CD4-positive, alpha-beta T cell treated with Interleukin-2 at 100 ng/mL for 4 hours (primary cell): Measurements from ENCODE around the gene GNB1L.

Experiments used
- DNase-seq: peaks from one replicate; pipeline ENCODE4 v3.0.0-alpha.2; 2020; ENCODE audit warnings: low spot score

The GNB1L gene

DNA sequence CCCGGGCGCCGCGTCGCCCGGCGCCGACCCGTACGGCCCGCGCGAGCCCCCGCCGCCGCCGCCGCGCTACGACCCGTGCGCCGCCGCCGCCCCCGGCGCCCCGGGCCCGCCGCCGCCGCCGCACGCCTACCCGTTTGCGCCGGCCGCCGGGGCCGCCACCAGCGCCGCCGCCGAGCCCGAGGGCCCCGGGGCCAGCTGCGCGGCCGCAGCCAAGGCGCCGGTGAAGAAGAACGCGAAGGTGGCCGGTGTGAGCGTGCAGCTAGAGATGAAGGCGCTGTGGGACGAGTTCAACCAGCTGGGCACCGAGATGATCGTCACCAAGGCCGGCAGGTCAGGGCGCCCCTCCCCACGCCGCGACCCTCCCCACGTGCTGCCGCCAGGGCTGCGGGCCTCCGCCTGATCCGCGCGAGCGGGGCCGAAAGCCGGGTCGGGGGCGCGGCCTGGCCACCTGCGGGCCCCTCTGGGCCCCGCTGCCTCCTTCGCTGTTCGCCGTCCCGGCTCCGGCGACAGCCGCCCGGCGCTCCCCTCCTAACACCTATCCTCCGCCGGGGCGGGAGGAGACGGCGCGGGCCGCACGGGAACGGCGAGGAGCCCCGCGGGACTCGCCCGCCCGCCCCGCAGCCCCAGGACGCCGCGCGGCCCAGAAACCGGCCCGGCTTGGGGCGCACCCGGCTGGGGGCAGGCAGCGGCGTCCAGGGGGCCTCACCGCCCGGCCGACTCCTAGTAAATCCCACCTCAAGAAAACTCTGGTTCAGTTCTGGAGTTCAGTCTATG is 93.5 kb downstream of the GNB1L start:
- no peak for DNase-seq

DNA sequence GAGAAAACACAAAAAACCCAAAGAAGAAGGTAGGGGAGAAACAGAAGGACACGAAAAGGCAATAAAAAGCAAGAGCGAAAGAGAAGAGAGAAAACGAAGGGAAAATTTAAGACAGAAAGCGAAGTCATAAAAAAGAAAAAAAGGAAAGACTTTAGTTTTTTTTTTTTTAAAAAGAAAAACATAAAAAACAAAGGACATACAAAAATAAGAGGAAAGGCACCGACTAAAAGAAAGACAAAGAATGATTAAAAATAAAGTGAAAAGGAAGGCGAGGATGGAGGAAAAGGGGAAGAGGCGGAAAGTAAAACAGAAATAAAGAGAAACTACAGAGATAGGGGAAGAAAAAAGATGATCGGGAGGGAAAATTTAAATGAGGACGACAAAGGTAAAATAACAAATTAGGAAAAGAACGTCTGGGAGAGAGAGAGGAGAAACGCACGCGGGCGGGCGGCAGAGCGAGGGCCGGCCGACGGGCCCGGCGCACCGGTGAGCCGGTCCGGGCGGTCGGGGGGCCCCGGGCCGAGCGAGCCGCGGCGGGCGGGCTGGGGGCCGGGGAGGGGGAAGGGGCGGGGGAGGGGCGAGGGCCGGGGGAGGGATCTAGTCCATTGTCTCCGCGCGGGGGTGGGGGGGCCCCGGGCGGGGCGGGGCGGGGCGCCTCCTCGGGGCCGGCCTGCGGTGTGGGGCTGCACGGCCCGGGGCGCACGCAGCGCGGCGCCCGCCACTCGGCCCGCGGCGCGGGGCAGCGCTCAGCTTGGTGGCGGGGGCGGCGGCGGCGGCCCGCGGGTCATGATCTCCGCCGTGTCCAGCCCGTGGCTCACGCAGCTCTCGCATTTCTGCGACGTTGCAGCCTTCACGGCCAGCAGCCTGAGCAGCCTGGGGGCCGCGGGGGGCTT is 94.4 kb downstream of the GNB1L start, which contains the start of gene TBX1:
TSS of gene TBX1 (plus strand) at position 721 of the 893 bp plus-strand sequence. CDS start at position 787, 66 bp downstream.
- DNase-seq, result no peak

GRCh38 chr22:19759427-19760057 is 95.1 kb downstream of the GNB1L start:
- no peak for DNase-seq

- DNase-seq, result no peak
Observed at GRCh38 chr22:19758896-19759426, 95.7 kb downstream of the GNB1L start.

DNA sequence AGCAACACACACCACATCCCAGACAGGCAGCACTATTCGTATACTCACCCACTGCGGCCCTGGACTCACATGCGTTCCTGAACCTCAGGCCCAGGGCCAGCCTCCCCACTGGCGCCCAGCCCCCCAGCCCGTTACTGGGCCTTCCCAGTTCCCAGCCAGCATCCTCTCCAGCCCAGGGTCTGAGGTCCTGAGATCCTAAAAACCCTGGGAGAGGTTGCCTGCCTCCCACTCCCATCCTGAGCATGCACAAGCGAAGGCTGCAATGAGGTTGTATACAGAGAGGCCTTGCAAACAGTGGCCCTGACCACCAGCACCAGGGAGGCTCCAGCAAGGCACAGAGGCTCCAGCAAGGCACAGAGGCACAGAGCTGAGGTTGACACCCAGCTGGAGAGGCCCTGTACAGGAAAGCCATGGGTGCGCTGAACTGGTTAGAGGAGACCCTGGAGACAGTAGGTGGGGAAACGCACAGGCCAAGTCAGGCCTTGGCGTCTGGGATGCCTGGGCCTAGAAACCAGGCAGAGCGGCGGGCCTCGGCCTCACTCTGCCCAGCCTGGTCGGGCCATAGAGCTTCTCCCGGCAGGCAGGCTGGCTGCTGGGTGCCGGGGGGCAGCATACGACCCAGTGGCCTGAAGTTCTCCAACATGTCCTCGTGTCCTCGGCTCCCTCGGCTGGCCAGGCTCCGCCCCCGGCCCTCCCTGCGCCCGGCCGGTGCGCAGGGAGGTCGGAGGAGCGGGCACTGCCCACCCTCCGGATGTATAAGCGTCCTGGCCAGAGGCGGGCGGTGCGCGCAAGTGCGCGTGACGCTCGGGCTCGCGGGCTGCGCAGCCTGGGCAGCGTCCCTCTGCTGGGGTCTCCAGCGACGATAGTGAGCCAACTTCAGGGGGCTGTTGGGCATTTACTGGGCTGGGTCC is 96.4 kb downstream of the GNB1L start:
- no peak for DNase-seq

DNA sequence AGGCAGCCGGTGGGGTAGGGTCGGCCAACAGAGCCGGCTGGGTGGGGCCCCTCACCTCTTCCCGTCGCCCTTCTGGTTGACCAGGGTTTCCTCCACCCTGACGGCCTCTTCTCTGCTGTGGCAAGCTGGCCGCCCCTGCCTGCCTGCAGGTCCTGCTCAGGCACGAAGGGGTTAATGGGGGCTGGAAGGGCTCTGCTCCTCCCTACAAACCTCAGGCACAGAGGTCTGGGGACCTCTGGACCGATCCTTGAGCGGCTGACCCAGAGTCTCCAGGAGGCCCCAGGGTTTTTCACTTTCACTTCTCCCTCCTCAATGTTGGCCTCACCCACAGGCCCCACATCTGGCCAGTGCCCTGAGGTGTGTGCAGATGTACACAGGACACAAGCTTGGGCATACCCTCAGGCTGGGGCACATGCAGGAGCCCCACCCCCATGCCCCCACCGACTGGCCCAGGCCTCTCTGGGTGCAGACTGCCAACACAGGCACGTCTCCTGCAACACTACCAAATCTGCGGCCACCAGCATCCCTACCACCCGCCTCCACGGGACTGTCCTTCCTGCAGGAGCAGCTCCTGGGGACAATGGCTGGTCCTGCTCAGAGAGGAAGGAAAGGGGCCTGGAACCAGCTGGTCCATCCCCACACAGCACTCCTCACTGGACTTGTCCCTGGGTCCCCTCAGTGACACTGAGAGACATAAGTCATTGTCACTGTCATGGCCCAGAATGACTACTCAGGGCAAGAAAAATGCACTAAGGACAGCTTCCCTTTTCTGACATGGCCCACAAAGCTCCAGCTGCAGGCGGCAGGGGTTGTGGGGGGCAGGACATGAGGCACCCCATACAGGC is 97.3 kb downstream of the GNB1L start:
- no peak for DNase-seq

- peak; percentile 61 for DNase-seq
Observed at GRCh38 chr22:19756288-19757128, 98.2 kb downstream of the GNB1L start.

DNA sequence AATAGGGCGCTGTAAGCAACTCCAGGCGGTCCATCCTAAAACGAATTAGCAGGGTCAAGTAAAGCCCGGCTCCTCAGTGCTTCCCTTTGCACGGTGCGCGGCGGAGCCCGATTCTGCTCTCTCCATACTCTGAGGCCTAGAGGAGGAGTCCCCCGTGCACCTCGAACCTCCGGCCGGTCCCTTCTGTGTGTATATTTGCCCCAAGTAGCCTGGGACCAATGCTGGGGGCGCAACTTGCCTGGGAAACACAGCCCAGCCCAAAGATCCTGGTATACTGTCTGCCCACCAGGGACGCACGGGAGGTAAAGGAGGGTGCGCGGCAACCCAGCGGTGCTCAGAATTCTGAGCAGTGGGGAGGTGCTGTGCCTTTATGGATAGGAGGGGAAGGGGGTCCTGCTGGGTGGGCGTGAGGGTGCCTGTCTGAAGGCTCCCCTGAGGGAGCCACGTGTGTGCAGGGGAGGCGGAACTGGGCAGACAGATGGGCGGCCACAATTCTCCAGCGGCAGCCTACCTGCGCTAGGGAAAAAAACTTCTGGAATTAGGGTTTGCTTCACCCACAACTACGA is 98.9 kb downstream of the GNB1L start:
- no peak for DNase-seq

DNA sequence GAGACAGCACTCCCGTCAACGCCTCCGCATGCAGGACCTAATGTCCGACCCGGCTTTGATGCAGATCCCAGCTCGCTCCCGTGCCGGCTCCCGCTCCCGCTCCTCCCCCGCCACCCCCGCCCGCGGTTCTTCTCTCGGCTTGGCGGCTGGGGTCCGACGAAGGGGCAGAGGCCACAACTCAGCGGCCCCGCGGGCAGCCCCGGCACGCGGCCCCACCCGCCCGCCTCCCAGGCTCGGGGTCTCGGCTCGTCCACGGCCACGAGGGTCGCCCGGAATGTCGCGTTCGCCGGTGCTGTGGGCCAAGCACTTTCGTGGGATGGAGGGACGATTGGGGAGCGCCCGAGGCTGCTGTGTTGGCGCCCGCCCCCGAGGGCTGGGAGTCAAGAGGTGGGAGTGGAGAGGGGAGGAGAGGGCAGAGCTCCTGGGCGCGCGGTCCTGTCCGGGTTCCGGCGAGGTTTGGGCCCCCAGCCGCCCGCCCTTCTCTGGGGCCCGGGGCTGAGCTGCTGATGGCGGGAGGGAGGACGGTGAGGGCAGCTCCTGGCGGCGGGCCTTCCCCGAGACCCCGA is 99.4 kb downstream of the GNB1L start:
- DNase-seq, result no peak

- no peak for DNase-seq
Observed at GRCh38 chr22:19754701-19755144, 100.0 kb downstream of the GNB1L start.

GRCh38 chr22:19753996-19754700 is 100.5 kb downstream of the GNB1L start:
- DNase-seq, result no peak

GRCh38 chr22:19753090-19753842 is 101.4 kb downstream of the GNB1L start:
- no peak for DNase-seq

- no peak for DNase-seq
Observed at GRCh38 chr22:19751497-19752245, 103.0 kb downstream of the GNB1L start.

DNA sequence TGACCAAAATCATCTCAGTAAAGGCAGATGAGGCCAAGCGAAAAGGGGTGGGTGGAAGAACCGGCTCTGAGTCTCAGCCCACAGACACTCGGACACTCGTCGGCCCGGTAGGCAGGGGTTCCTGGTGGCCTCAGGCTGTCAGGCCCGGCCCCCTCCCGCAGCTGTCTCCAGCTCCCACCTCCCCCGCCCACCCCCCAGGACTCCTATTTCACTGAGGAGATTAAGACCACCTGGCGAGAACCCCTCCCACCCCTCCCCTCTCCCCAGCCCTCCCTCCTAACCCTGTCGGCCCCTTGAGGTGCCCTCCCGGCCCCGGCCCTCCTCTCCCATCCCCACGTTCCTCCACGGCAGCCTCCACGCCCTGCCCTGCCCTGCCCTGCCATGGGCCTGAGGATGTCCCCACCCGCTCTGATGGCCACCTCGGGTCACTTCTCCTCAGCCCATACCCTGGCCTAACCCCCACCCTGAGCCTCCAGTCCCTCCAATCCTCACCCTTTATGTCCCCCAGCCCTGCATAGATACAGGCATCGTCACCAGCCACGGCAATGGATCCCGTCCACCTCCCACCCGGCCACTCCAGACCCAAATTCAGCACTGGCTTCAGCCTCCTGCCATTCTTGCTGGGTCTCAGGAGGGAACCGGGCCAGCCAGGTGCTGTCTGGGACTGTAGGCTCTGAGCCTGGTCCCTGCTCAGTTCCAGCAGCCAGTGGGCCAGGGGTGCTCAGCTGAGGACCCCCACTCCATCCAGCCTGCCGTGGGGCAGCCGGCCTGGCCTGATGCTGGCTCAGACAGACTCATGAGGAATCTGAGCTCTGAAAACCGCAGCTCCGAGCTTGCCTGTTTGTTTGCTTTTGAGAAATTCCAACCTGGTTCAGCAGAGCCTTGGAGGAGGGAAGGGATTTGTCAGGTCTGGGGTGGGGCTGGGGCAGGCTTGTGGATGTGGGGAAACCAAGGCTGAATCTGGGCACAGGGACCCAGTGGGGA is 103.9 kb downstream of the GNB1L start:
- no peak for DNase-seq

DNA sequence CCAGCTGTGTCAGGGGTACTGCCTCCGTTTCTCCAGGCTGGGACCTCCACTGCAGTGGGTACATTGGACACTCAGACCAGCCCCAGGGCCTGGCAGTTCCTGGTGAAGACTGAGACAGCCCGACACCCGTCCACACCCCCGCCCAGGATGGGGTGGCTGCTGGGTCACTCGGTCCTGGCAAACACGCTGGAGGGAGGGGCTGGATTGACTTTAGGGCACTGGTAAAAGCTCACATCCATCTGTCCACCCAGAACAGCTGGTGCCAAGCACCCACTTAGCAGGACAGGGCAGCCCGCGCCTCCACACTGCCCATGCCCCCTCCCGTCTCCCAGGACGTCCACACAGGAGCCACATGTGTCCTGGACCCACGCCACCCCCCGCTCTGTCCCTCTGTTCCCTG is 104.8 kb downstream of the GNB1L start:
- DNase-seq, result no peak
